GM21381 (cell line): Measurements from ENCODE around the gene FHL1.
"Not testable (repeated sequence)": the region's sequence is repeated elsewhere in the genome, so short reads cannot be mapped to it uniquely, and the experiment has no call there.

Experiments used
- ATAC-seq: cut with Tn5 transposase; IDR thresholded peaks from one replicate; pipeline ENCODE4 v1.9.1; 2021; ENCODE audit warnings: mild to moderate bottlenecking, moderate library complexity; ENCODE audit not compliant: unreplicated experiment

Gene FHL1

DNA sequence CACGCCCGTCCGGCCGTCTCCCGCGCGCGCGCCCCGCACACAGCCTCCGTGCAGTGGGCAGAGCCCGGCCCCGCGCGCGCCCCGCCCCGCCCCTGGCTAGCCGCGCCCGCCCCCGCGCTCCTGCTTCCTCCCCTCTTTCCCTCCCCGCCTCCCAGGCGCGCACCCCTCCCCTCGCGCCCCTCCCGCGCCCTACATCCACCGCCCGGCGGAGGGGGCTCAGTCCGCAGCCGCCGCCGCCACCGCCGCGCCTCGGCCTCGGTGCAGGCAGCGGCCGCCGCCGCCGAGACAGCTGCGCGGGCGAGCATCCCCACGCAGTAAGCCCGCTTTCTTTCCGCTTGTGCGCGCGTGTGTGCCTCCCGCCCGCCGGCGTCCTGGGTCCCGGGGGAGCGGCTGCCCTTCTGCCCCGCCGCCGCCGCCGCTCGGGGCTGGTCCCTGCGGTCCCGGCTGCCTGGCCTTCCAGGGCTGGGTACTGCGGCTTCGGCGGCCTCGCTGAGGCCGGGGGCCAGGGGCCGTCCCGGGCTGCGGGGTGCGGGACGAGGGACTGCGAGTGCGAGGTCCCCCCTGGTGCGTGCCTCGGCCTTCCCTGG is at the start of gene FHL1:
Gene FHL1 (plus strand): TSS at position 219 of the 587 bp plus-strand sequence.
- no peak for ATAC-seq

DNA sequence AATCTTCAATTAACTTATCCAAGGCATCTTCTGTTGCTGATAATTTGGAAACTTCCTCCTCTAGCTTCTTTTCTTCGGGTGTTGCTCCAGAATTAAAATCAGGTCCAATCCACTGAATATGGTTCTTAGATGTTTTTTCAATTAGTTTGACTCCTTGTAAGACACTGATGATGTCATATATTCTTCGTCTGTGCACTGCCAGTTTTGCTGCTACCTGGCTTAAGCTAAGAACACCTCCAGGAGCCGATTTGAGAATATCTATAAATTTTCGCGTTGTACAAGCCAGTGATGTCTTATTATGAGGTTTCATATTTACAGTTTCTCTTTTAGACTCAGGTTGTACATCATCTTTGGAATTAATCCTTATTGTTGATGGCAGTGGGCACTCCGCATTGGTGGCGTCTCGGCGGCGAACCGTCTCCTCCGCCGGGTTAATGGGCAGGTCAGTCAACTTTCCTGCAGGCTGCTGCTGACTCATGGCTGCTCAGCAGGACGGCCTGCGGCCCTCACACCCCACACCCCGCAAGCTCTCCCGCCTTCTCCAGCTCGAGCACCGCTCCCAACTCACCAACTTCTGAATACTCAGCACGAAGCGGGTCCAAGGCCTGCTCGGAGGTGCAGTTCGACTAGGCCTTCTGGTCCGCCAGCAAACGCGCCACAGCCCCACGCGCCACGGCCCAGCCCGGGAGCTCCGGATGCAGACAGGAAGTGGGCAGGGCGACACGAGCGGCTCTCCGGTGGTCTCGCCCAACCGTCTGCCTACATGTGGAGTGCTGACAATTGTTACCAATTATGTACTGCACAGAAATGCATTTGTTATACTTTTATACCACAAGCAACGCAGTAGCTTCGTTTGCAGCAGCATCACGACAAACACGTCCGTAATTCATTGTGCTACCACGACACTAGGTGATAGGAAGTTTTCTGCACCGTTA is 49.2 kb upstream of the FHL1 start:
- no peak for ATAC-seq

DNA sequence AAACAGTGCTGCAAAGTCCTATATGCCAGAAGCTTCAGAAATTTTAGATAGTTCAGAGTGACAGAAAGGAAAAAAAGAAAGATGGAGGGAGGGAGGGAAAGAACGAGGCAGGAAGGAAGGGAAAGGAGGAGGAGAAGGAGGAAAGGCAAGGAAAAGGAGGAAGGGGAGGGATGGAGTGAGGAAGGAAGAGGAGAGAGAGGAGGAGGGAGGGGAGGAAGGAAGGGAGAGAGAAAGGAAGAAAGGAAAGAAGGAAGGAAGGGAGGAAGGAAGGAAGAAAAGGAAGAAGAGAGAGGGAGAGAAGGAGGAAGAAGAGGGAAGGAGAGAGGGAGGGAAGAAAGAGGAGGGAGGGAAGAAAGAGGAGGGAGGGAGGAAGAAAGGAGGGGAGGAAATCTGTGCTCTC is 42.4 kb upstream of the FHL1 start:
- ATAC-seq, result no peak

DNA sequence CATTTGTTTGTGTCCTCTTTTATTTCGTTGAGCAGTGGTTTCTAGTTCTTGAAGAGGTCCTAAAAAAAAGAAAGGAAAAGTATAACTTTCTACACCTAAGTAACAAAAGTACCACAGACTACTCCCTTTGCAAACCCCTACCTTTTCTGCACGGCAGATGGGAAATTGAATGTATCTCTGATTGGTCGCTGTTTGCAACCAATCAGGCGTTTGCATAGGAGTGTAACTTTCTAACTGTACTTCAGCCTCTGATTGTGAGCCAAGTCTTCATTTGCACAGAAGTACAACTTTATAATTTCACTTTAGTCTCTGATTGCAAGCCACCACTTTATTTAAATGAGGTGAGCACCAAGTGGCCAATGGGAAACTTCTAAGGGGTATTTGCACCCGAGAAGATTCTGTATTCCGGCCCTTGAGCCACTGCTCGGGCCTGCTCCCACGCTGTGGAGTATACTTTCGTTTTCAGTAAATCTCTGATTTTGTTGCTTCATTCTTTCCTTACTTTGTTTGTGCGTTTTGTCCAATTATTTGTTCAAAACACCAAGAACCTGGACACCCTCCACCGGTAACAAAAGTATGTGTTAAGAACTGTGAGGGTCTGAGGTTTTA is 40.3 kb upstream of the FHL1 start:
- no peak for ATAC-seq

DNA sequence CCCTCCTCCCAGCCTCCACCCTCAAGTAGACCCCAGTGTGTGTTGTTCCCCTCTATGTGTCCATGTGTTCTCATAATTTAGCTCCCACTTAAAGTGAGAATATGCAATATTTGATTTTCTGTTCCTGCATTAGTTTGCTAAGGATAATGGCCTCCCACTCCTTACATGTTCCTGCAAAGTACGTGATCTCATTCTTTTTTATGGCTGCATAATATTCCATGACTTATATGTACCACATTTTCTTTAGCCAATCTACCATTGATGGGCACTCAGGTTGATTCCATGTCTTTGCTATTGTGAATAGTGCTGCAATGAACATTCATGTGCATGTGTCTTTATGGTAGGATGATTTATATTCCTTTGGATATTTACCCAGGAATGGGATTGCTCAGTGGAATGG is 38.4 kb upstream of the FHL1 start:
- not testable (repeated sequence) for ATAC-seq

DNA sequence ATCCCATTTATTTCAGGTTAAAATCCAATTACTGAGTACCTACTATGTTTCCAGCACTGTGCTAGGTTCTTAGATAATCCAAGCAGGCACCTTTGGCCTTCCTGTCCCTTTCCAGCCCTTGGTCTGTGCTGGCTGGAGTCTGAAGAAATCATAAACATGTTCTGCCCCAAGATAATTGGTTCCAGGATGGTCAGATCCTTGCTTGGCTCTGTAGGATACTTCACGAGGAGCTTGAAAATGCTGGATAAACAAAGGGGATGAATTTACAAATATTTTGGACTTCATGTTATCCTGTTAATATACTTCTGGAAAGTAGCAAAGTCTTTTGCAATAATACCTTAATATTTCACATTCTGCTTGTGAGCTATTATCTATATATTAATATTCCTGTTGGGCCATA is 35.0 kb upstream of the FHL1 start:
- ATAC-seq, result no peak

DNA sequence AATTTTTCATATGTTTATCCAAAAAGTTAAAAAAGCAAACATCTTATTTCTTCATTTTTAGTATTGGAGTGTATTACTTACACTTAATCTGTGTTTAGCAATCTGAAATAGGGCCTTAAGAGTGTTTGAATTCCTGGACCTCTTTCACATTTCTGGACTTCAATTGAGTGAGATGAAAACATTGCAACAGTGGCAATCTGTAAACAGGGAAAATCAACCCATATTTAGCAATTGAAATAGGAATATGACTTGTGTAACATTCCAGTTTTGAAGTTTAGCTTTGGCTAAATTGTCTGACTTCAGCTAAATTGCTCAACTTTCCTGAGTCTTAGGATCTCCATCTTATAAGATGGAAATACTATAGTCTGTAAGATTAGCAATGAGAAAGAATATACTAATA is 34.6 kb upstream of the FHL1 start:
- ATAC-seq, result no peak

DNA sequence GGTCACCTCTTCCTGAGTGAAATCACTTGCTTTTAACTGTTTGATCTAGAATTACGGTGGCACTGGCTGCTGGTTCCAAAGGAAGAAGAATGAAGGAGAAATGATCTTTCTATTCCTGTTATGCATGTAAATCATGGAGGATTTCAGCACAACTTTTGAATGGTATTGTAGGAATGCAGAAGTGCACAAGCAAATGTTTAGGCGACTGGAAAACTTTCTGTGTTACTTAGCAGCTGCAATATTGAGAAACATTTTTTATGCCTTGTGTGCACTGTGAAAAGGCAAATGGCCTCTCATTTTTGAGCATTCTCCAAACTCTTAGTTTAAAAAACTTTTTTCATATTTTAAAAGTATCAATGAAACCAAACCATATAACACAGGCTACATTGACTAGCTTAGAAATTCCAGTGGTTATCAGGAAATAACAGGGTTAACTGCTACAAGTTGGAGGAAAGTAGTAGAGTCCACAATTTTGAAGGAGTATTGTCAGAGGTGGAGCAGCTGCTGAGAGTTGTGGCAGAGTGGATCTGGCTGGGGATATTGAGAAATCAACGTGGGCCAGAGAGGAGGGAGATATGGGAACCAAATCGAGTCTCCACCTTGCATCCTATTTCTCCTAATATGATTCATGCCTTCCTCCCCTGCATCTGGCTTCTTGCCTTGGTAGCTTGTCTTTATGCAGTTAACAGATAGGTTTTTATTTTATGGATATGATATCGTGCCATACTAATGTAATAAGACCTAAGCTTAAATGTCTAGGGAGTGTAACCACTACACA is 32.0 kb upstream of the FHL1 start:
- ATAC-seq, result no peak

DNA sequence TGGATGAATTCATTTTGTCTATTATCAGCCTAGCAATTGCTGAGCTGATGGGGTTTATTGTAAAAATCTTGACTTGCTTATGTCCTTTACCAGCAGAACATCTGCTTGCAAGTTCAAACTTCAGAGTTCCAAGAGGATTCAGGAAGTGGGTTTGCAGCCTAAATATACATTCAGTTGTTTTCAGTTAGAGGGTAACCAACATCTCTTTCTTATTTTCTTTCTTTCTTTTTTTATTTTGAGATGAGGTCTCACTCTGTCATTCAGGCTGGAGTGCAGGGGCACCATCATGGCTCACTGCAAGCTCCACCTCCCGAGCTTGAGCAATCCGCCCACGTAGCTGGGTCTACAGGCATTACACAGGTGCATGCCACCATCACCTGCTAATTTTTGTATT is 31.4 kb upstream of the FHL1 start:
- ATAC-seq, result no peak

DNA sequence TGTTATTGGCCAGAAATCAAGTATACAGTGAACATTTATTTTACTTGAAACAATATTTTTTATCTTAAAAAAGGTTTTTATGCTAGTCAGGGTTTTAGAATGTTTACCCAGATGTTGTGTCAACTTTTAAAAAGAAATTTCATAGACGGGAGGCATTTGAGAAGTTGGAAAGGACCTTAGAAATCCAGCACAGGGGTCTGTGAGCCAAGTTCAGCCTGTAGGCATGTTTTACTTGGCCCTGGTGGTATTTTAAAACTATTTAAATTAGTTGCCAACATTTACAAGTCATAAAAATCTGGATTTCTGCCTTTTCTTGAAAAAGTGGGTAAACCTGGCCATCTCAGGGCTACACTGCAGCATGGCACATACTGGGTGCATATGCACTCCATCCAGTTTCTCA is 25.5 kb upstream of the FHL1 start:
- no peak for ATAC-seq

DNA sequence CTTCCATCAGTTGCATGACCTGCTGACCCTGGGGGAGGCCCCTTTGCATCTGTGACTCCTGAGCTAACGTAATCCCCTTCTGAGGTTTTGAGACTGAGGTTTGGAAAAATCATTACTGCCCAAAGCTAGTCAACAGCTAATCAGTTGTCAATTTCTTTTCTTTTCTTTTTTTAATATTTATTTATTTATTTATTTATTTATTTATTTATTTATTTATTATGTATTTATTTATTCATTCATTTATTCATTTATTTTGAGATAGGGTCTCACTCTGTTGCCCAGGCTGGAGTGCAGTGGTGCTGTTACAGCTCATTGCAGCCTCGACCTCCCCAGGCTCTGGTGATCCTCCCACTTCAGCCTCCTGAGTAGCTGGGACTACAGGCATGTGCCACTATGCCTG is 25.1 kb upstream of the FHL1 start:
- no peak for ATAC-seq

DNA sequence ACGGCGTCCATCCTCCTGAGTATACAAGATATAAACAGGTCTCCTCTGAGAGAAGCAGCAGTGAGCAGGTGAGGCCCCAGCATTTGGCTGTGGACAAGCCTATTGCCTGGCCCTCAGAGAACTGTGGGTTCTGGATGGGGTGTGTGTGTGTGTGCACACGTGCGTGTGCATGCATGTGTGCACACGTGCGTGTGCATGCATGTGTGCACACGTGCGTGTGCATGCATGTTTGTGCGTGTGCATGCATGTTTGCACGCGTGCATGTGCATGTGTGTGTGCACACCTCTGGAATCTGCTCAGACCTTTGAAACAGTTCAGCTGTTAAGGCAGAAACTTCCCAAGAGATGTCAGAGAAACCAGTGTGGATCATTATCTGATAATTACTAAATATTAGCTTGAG is 22.2 kb upstream of the FHL1 start:
- ATAC-seq, result no peak

DNA sequence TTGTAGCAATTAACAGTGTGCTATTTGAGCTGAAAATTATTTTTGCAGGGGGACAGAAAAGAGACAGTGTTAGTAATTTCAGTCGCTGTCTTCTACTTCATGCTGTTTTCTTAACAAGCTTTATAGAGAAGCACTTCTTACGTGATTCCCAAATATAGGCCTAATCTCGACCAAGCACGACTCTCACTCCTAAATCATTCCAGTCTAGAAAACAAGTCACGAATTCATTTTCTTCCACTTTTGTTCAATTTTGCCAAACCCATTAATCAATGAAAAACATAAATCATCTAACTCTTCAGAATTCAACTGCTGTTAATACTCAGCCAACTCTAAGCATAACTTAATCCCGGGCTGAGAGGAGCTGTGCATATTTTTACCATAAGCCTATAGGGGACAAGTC is 21.0 kb upstream of the FHL1 start:
- no peak for ATAC-seq

DNA sequence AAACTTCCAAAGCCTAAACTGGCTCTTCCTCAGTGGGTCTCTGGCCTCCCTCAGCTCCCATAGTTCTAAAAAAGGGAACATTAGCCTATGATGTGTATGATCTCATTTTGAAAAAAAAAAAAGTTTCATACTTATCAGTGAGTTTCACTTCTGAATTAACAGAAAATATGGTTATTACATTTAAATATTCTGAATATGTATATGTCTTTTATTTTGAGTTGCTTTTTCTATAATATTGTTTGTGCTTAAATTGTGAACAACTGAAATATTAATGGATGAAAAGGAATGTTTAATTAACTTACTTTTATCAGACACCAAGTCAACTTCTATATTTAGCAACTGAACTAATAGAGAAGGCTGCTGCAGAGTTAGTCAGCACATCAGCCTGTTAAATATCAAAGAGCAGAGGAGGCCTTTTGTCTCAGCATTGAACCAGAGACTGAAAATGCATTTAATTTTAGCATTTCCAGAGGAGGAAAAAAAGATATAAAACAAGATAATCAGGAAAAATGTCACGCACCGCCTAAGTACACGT is 20.4 kb upstream of the FHL1 start:
- ATAC-seq, result no peak

DNA sequence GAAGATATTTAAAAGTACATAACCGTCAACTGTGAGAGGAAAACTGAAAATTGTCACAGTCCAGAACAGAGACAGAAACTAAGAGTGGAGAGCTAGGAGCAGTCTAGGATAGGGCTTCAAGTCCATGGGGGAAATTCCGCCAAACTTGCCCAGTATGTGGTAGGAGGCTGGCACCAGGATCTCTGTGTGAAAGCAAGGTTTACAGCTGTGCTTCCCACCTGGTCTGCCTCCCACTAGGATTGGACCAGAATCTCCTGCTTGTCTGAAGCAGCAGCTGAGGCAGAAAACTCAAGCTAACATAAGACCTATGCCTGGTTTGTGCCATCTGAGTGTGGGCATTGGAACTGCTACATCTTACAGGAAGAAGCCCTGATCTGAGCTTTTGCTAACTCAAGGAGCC is 18.6 kb upstream of the FHL1 start:
- ATAC-seq, result no peak

DNA sequence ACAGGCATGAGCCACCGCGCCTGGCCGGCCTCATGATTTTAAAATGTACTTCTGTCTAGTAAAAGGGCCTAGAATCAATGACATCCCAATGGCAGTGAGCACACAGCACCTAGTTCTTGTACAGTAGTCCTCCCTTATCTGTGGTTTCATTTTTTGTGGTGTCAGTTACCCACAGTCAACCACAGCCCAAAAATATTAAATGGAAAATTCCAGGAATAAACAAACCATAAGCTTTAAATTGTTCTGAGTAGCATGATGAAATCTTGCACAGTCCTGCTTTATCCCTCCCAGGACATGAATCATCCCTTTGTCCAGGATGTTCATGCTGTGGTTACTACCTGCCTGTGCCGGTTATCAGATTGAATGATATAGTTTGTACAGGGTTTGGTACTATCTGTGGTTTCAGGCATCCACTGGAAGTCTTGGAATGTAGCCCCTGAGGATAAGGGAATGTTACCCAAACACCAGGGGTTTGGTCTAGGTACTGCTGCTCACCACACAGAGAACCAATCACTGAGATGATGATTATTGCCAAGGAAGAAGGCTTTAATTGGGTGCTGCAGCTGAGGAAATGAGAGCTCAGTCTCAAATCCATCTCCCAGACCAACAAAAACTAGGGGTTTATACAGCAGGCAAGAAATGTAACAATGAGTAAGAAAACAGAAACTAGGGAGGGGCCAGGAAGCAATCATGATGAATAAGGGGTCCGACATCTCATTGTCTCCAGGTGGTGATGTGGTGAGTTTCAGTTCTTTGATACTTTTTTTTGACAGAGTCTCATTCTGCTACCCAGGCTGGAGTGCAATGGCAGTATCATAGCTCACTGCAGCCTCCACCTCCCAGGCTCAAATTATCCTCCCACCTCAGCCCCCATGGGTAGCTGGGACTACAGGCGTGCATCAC is 16.2 kb upstream of the FHL1 start:
- ATAC-seq, result no peak

DNA sequence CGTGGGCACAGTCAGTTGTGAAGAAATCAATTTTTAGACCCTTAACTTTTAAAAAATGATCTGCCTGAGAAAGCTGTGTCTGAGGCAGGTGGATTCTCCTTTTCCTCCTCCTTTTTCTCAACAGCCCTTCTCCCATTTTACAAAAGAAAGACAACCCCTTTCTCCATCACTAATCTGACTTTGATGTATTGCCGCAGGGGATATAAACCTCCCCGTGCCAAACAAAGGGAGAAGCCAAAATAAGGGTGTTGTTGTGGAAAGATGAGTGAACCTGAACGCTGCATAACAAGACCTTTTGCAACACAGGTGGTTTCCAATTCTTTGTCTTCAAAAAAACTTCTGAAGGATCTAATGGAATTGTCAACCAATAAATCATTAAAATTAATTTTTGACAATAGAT is 8.4 kb upstream of the FHL1 start:
- no peak for ATAC-seq

DNA sequence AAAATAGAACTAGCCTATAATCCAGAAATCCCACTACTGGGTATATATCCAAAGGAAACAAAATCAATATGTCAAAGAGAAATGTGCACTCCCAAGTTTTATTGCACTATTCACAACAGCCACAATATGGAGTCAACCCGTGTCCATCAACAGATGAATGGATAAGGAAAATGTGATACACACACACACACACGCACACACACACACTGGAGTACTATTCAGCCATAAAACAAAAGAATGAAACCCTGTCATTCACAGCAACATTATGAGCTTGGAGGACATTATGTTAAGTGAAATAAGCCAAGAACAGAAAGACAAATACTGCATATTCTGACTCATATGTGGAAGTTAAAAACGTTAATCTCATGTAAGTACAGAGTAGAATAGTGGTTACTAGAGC is 5.8 kb upstream of the FHL1 start:
- ATAC-seq, result no peak

DNA sequence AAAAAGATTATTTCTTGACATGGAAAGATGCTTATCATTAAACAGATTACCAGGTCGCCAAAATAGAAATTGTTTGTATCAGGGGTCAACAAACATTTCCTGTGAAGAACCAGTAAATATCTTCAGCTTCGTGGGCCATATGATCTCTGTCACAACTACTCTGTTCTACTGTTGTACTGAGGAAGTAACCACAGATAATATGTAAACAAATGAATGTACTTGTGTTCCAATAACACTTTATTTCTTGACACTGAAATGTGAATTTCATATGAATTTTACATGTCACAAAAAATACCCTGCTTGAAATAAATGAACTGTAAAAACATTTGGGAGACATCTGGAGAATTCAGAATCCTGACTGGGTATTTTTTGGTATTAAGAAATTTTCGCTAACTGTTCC is 4.7 kb upstream of the FHL1 start:
- no peak for ATAC-seq

DNA sequence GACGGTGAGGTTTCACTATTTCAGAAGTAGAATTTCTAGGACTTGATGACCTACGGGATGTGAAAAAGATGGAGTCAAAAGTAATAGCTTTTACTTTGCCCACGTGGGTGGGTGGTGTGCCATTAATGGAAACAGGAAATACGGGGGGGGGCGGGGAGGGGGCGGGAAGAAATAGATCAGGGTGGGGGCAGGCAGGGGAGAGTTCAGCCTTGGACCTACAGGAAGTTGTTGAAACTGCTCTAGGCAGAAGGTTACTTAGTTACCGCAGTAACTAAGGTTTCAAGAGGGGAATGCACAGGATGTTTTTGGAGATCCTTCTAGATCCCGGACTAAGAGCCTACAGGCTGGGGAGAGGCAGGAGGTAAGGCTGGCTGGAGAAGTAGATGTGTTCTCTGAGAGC is 3.6 kb upstream of the FHL1 start:
- ATAC-seq, result no peak
